GM12865 (cell line): Measurements from ENCODE around the gene RXRA.

ENCODE experiments used
- DNase-seq: peaks from one replicate; pipeline ENCODE4 v3.0.0; 2010; ENCODE audit warnings: low read depth
- H3K4me3 ChIP-seq: 2 replicates; pipeline ENCODE4 v1.5.1; 2011; ENCODE audit warnings: mild to moderate bottlenecking, low read depth, low read length, control low read depth
- CTCF ChIP-seq: IDR thresholded peaks from 2 replicates; pipeline ENCODE4 v1.5.1; 2011; ENCODE audit warnings: low read length, control low read depth, low read depth, inconsistent platforms; ENCODE audit not compliant: insufficient read depth; ENCODE audit errors: missing control alignments

The RXRA gene

GRCh38 chr9:134436911-134437310, 110.7 kb downstream of the RXRA start:
- DNase-seq, result no peak
- H3K4me3 ChIP-seq, result no peak overlapping the region
- TF ChIP-seq CTCF, result no peak

- H3K4me3 ChIP-seq, result no peak overlapping the region
- no peak for TF ChIP-seq CTCF
- DNase-seq, result no peak
Measured at GRCh38 chr9:134437403-134438194, 111.3 kb downstream of the RXRA start.

GRCh38 chr9:134438195-134438788, 112.0 kb downstream of the RXRA start:
- peak; percentile 35 for DNase-seq
- no peak overlapping the region for H3K4me3 ChIP-seq
- peak; percentile 43 for TF ChIP-seq CTCF

- no peak for TF ChIP-seq CTCF
- no peak for DNase-seq
- H3K4me3 ChIP-seq, result no peak overlapping the region
Measured at GRCh38 chr9:134439368-134439784, 113.1 kb downstream of the RXRA start.

GRCh38 chr9:134440636-134441226, 114.5 kb downstream of the RXRA start:
- TF ChIP-seq CTCF, result no peak
- no peak for DNase-seq
- H3K4me3 ChIP-seq, result no peak overlapping the region

GRCh38 chr9:134441227-134442084, 115.2 kb downstream of the RXRA start:
- no peak for TF ChIP-seq CTCF
- DNase-seq, result no peak
- H3K4me3 ChIP-seq, result no peak overlapping the region
